Effector memory CD4-positive, alpha-beta T cell (primary cell): Measurements from ENCODE around the gene PPP2R2C.

Experiments
- DNase-seq, 3 donors: peaks; one replicate each; pipeline ENCODE4 v3.0.0-alpha.2; 2020
- H3K27ac ChIP-seq: 2 replicates; pipeline ENCODE4 v1.7.0; 2013; ENCODE audit warnings: mild to moderate bottlenecking, low read length, moderate library complexity; ENCODE audit not compliant: insufficient read depth, poor library complexity, severe bottlenecking
- H3K27me3 ChIP-seq: replicated peaks from 2 replicates; pipeline ENCODE4 v1.7.0; 2013; ENCODE audit warnings: mild to moderate bottlenecking, low read length; ENCODE audit not compliant: insufficient read depth, control insufficient read depth, poor library complexity, severe bottlenecking
- H3K36me3 ChIP-seq: 2 replicates; pipeline ENCODE4 v1.7.0; 2013; ENCODE audit warnings: mild to moderate bottlenecking, low read length, moderate library complexity; ENCODE audit not compliant: control insufficient read depth, insufficient read depth
- H3K4me1 ChIP-seq: 2 replicates; pipeline ENCODE4 v1.7.0; 2013; ENCODE audit warnings: low read length, mild to moderate bottlenecking; ENCODE audit not compliant: control insufficient read depth, insufficient read depth, poor library complexity, severe bottlenecking
- H3K4me3 ChIP-seq: 2 replicates; pipeline ENCODE4 v1.7.0; 2013; ENCODE audit warnings: low read length, low read depth, mild to moderate bottlenecking; ENCODE audit not compliant: insufficient read depth, poor library complexity, severe bottlenecking
- H3K9me3 ChIP-seq: 2 replicates; pipeline ENCODE4 v1.7.0; 2013; ENCODE audit warnings: mild to moderate bottlenecking, low read length, moderate library complexity; ENCODE audit not compliant: control insufficient read depth

PPP2R2C gene

GRCh38 chr4:6494431-6495295 lies 22.2 kb upstream of the PPP2R2C start:
- Histone ChIP-seq H3K4me1 (no peaks in the 10 kb centered on the region), H3K27me3 (peaks cover 3% of the 10 kb centered on the region), H3K9me3 (no peaks in the 10 kb centered on the region), H3K4me3 (no peak overlapping the region), H3K36me3 (no peaks in the 10 kb centered on the region), H3K27ac (no peak overlapping the region)
- no peak for DNase-seq

DNA sequence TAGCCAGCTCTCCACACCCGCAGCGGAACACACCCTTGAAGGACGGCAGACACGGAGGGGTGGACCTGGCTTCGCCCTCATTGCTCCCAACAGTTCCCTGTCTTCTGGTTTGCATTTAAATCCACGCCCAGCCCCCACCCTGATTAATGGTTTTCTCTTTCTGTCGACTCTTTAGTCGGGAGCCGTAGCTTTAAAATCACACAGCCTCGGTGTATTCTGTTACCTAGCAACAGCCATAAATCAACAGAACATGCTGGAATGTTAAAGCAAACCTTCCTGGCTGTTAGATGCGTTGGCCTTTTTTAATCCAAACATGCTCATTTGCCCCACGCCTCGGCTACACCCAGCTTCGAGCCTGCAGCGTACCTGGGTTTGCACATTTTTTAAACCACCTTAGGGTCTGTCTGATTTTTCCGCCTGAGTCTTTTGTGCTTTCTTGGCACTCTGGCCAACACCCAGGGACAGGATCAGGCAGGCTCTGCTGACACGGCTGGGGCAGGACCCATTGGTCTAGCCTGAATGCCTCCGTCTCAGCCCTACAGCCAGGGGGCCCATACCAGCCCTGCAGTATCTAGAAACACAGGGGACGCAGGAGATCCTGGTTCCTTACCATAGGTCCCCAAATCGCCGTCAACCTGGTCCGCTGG lies 21.4 kb upstream of the PPP2R2C start:
- Histone ChIP-seq H3K27ac (no peak overlapping the region), H3K4me1 (no peaks in the 10 kb centered on the region), H3K36me3 (no peaks in the 10 kb centered on the region), H3K4me3 (no peak overlapping the region), H3K27me3 (peaks cover 3% of the 10 kb centered on the region), H3K9me3 (no peaks in the 10 kb centered on the region)
- no peak for DNase-seq

- no peak for DNase-seq
- H3K4me1 ChIP-seq: no peaks in the 10 kb centered on the region
- H3K9me3 ChIP-seq: no peaks in the 10 kb centered on the region
- H3K27me3 ChIP-seq: peaks cover 3% of the 10 kb centered on the region
- H3K36me3 ChIP-seq: no peaks in the 10 kb centered on the region
- H3K27ac ChIP-seq: no peak overlapping the region
- H3K4me3 ChIP-seq: no peak overlapping the region
These were observed 20.6 kb upstream of the PPP2R2C start for GRCh38 chr4:6492861-6493657.

GRCh38 chr4:6492027-6492590 lies 19.7 kb upstream of the PPP2R2C start:
- H3K9me3 ChIP-seq: no peaks in the 10 kb centered on the region
- H3K27ac ChIP-seq: no peak overlapping the region
- no peaks in the 10 kb centered on the region for H3K4me1 ChIP-seq
- no peak for DNase-seq
- no peak overlapping the region for H3K4me3 ChIP-seq
- H3K36me3 ChIP-seq: no peaks in the 10 kb centered on the region
- peaks cover 3% of the 10 kb centered on the region for H3K27me3 ChIP-seq

DNA sequence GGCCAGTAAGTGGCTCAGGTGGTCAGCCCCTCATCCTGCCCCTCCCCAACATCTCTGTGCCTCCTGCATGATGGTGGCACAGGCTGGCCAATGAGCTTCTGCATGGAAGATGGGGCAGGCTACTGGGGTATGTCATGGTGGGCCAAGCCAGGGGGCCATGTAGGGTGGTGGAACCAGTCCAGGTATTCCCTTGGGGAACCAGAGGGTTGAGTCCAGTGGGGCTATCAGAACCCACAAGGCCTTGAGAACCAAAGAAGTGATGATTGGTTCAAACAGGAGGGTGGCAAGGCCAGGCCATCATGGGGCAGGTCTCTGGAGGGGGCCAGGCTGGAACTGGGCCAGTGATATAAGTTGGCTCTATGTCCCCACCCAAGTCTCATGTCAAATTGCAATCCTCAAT lies 18.8 kb upstream of the PPP2R2C start:
- H3K4me3 ChIP-seq: no peak overlapping the region
- peaks cover 3% of the 10 kb centered on the region for H3K27me3 ChIP-seq
- DNase-seq: no peak
- H3K9me3 ChIP-seq: no peaks in the 10 kb centered on the region
- H3K4me1 ChIP-seq: no peaks in the 10 kb centered on the region
- no peaks in the 10 kb centered on the region for H3K36me3 ChIP-seq
- H3K27ac ChIP-seq: no peak overlapping the region

- no peaks in the 10 kb centered on the region for H3K9me3 ChIP-seq
- DNase-seq: no peak
- no peaks in the 10 kb centered on the region for H3K36me3 ChIP-seq
- no peak overlapping the region for H3K4me3 ChIP-seq
- H3K27ac ChIP-seq: no peak overlapping the region
- no peaks in the 10 kb centered on the region for H3K4me1 ChIP-seq
- H3K27me3 ChIP-seq: no peaks in the 10 kb centered on the region
These were observed 17.5 kb upstream of the PPP2R2C start for GRCh38 chr4:6489927-6490326.

DNA sequence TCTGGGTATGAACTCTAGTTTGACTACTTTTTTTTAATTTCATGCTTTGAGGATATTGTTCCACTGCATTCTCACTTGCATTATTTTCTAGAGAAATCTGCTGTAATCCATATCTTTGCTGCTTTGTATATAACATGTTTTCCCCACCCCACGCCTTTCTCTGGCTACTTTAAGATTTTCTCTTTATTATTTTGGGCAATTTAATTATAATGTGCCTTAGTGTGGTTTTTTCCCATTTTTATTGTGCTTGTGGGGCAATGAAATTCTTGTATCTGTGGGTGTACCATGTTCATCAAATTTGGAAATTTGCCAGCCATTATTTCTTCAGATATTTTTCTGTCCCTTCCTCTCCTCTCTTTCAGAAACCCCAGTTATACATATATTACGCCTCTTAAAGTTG lies 15.1 kb upstream of the PPP2R2C start:
- H3K9me3 ChIP-seq: no peaks in the 10 kb centered on the region

DNA sequence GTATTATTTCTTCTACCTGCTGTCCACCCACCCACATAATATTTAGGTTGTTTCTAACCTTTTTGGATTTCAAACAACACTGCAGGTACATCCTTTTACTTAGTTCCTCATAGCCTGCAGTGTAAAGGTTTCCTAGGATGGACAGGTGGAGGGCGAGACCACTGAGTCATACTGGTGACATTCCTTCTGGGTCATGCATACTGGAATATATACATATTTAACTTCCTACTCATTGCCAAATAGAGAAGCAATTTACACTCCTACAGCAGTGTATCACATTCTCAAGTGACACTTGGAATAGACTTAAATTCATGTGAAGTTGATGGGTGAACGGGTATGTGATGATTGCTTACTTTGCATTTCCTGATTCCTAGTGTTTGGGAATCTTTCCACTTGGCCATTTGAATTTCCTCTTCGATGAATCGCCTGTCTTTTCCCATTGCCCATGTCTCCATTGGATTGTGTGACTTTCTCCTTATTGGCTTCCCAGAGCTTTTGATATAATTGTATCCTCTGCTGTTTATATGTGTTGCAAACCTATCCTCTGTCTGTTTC lies 8.2 kb upstream of the PPP2R2C start:
- no peaks in the 10 kb centered on the region for H3K27me3 ChIP-seq
- DNase-seq: no peak
- no peaks in the 10 kb centered on the region for H3K4me1 ChIP-seq

More for the DNA sequence above, 15.1 kb upstream of the PPP2R2C start:
- Histone ChIP-seq H3K4me3 (no peak overlapping the region), H3K36me3 (no peaks in the 10 kb centered on the region), H3K27ac (no peak overlapping the region), H3K27me3 (no peaks in the 10 kb centered on the region), H3K4me1 (no peaks in the 10 kb centered on the region)
- DNase-seq: no peak

DNA sequence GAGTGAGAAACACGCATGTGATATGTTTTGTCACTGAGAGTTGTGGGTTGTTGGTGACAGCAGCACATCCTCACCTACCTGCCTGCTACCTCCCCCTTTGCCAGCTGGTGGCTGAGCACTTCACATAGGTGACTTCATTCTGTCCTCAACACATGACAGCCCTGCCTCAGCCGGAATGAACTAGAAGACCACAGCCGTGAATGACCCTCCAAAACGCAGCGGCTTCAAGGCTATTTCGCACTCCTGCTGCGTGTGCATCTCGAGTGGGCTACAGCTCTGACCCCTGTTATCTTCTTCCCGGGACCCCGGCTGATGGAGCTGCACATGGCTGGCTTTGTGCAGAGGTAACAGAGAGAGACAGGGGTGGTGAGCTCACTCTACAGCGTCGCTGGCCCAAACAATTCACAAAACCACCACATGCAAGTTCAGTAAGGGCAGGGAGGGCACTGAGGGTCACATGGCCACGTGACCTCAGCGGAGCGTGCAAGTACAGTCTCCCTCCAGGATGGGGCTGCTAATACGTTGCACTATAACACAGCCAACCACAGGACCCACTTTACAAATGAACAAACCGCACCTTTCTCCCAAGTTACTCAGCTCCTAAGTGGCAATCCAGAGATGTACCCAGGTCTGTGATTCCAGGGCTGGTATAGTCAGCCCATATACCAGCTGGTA lies 6.3 kb upstream of the PPP2R2C start:
- Histone ChIP-seq H3K27me3 (no peaks in the 10 kb centered on the region), H3K9me3 (no peaks in the 10 kb centered on the region), H3K4me1 (no peaks in the 10 kb centered on the region), H3K36me3 (no peaks in the 10 kb centered on the region), H3K27ac (no peak overlapping the region), H3K4me3 (no peak overlapping the region)
- DNase-seq: no peak

More for the DNA sequence above, 8.2 kb upstream of the PPP2R2C start:
- Histone ChIP-seq H3K9me3 (no peaks in the 10 kb centered on the region), H3K27ac (no peak overlapping the region), H3K4me3 (no peak overlapping the region), H3K36me3 (no peaks in the 10 kb centered on the region)
